Measurements from ENCODE around the gene KCNC1. TPM values are rescaled to one million over a fixed set of nuclear protein-coding genes. Genes with fewer than 3 reads are reported as not detected.
A peak's percentile ranks its signal among the peaks of the same experiment; 100 is the strongest.

The KCNC1 gene
- total RNA-seq, 1 donor from 2014 or later, result 0.20 TPM

DNA sequence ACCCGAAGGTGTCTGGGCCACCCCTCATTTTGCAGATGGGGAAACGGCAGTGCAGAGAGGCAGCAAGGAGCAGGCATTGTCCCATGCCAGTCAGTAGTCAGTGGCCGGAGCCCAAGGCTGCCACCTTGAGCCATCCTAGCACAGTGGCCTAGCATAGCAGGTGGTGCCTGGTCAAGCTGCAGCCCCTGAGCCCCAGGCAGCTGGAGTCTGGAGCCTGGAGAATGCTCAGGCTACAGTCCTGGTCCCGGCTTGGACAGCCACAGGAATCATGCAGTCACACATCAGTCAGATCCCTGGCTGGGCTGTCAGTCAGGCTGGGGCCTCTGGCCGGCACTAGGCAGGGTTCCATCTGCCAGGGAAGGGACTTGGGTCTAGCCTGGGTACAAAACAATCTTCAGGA lies 18.6 kb downstream of the KCNC1 start:
- Mint-ChIP-seq H3K9me3 (ENCODE audit: low read depth) (peaks cover 2% of the 10 kb centered on the region), H3K36me3 (ENCODE audit: low read depth) (peaks cover 1% of the 10 kb centered on the region), H3K4me3 (ENCODE audit: unreplicated experiment) (no peak overlapping the region), H3K27me3 (ENCODE audit: low read depth) (peaks cover 35% of the 10 kb centered on the region), H3K27ac (ENCODE audit: unreplicated experiment) (no peak overlapping the region), H3K4me1 (ENCODE audit: low read depth) (no peaks in the 10 kb centered on the region)
- peak; percentile 73 for DNase-seq (ENCODE audit: low spot score)
- TF ChIP-seq, protein P1, sequence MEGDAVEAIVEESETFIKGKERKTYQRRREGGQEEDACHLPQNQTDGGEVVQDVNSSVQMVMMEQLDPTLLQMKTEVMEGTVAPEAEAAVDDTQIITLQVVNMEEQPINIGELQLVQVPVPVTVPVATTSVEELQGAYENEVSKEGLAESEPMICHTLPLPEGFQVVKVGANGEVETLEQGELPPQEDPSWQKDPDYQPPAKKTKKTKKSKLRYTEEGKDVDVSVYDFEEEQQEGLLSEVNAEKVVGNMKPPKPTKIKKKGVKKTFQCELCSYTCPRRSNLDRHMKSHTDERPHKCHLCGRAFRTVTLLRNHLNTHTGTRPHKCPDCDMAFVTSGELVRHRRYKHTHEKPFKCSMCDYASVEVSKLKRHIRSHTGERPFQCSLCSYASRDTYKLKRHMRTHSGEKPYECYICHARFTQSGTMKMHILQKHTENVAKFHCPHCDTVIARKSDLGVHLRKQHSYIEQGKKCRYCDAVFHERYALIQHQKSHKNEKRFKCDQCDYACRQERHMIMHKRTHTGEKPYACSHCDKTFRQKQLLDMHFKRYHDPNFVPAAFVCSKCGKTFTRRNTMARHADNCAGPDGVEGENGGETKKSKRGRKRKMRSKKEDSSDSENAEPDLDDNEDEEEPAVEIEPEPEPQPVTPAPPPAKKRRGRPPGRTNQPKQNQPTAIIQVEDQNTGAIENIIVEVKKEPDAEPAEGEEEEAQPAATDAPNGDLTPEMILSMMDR (IDR thresholded peaks at IDR 0.05), result no peak

DNA sequence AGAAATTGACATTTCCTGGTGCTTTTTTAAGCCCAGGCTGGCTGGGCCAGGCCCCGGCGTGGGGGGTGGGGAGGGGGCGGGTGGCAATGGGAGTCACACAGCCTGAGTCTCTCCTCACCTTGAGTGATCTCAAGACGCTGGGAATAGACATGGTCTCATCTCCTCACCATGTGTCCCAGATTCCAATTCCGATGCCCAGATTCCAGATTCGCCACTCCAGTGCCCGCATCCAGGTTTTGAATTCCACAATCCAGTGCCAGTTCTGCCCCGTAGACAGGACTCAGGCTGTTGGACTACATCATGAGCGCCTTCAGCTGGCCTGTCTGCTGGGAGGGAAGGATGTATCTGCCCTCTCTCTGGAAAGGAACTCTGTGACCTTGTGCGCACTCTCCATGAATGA lies 19.1 kb downstream of the KCNC1 start:
- Mint-ChIP-seq H3K27me3 (ENCODE audit: low read depth) (peaks cover 36% of the 10 kb centered on the region), H3K4me1 (ENCODE audit: low read depth) (no peaks in the 10 kb centered on the region), H3K9me3 (ENCODE audit: low read depth) (peaks cover 7% of the 10 kb centered on the region), H3K27ac (ENCODE audit: unreplicated experiment) (no peak overlapping the region), H3K36me3 (ENCODE audit: low read depth) (peaks cover 2% of the 10 kb centered on the region), H3K4me3 (ENCODE audit: unreplicated experiment) (no peak overlapping the region)
- DNase-seq (ENCODE audit: low spot score), result peak; percentile 39
- TF ChIP-seq, protein P1 (IDR thresholded peaks at IDR 0.05), result no peak

DNA sequence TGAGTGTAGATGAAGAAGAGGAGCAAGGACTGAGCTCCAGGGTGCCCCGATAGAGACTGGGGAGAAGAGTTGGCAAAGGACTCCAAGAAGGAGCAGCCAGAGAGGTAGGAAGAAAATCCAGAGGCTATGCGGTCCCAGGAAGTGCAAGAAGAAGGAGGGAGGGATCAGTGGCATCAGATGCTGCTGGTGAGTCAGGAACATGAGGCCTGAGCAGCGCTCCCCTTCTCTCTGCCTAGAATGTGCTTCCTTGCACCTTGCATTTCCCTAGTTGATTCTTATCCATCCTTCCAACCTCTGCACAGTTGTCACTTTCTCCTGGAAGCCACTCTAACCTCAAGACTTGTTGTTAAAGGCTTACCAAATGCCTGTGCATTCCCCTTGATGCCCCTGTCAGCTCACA lies 21.3 kb downstream of the KCNC1 start:
- Mint-ChIP-seq H3K27me3 (ENCODE audit: low read depth) (peaks cover 36% of the 10 kb centered on the region), H3K36me3 (ENCODE audit: low read depth) (peaks cover 2% of the 10 kb centered on the region), H3K4me3 (ENCODE audit: unreplicated experiment) (no peak overlapping the region), H3K4me1 (ENCODE audit: low read depth) (no peaks in the 10 kb centered on the region), H3K27ac (ENCODE audit: unreplicated experiment) (no peak overlapping the region), H3K9me3 (ENCODE audit: low read depth) (peaks cover 16% of the 10 kb centered on the region)
- no peak for DNase-seq (ENCODE audit: low spot score)
- TF ChIP-seq, protein P1 (IDR thresholded peaks at IDR 0.05), result no peak

DNA sequence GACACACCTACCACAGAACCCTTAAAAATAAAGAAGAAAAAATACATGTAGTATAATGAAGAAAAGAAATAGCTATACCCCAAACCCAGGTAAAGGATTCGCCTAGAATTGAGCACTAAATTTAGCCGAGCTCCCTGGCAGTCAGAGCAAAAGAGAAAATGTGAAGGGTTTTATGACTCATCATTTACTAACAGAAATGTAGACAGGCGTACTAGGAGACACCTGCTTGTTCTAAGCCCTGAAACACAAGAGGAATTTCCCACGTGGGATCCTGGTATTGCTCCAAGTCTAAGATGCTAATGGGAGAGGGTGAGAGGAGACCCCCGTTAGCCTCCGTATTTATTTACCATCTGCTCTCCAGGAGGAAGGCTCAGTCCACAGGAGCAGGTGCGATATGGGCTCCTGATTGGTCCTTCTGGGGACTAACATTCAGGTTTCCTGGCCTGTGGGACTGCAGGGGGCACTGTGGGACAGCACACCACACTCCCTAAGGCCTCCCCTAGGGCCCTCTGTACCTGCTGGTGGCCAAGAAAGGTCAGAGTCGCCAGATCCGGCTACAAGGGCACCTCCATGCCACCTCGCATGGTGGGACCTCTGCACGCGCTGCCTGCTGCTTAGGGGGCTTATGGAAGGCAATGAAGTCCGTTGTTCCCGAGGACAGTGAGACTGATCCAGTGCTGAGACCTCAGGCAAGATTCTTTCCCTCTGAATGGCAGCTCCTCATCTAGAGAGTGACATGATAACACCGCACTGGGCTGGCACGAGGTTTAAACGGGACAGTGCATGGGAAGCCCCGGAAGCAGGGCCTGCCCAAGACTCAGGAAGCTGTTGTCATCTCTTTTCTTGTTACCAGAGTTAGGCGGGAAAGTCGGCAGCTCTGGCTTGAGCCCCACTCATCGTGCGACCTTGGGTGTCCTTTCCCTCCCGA lies 25.8 kb downstream of the KCNC1 start:
- Mint-ChIP-seq H3K27ac (ENCODE audit: unreplicated experiment) (no peak overlapping the region), H3K27me3 (ENCODE audit: low read depth) (peaks cover 23% of the 10 kb centered on the region), H3K4me3 (ENCODE audit: unreplicated experiment) (no peak overlapping the region), H3K9me3 (ENCODE audit: low read depth) (peaks cover 16% of the 10 kb centered on the region), H3K4me1 (ENCODE audit: low read depth) (no peaks in the 10 kb centered on the region), H3K36me3 (ENCODE audit: low read depth) (peaks cover 2% of the 10 kb centered on the region)
- DNase-seq (ENCODE audit: low spot score), result no peak
- TF ChIP-seq, protein P1 (IDR thresholded peaks at IDR 0.05), result peak; percentile 73

DNA sequence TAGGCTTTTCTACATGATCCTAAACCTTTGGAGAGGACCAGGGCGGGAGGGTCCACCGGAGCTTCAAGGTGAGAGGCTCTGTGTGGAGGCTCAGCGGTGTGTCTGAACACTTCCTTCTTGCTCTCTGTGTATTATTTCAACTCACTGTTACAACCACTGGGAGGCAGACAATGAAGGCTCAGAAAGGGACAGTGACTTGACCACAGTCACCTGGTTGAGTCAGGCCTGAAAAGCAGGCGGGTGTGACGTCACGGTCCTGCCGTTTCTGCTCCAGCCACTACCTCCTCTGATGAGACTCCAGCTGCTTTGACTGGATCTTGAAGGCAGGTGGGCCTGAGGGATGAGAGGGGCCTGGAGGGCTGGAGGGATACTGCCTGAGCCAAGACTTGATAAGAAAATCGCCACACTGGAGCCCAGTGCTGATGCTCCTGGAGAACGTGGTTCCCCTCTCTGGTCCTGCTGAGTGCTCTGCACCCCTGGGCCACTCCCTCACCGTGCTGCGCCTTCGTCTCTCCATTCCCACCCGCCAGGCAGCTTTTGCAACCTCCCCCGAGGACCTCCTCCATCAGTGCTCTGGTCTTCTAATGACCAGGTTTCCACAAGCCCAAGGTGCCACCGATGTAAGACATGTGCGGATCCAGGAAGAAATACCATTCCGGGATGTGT lies 27.9 kb downstream of the KCNC1 start:
- TF ChIP-seq, protein P1 (IDR thresholded peaks at IDR 0.05), result no peak
- peak; percentile 57 for DNase-seq (ENCODE audit: low spot score)
- H3K4me1 Mint-ChIP-seq (ENCODE audit: low read depth), result no peaks in the 10 kb centered on the region
- peaks cover 2% of the 10 kb centered on the region for H3K36me3 Mint-ChIP-seq (ENCODE audit: low read depth)
- H3K27ac Mint-ChIP-seq (ENCODE audit: unreplicated experiment), result no peak overlapping the region
- H3K9me3 Mint-ChIP-seq (ENCODE audit: low read depth), result peaks cover 16% of the 10 kb centered on the region
- no peak overlapping the region for H3K4me3 Mint-ChIP-seq (ENCODE audit: unreplicated experiment)
- peaks cover 19% of the 10 kb centered on the region for H3K27me3 Mint-ChIP-seq (ENCODE audit: low read depth)

All from chondrocyte (in vitro differentiated cells).